GM12878 (cell line): ENCODE results near the gene CEACAM3.

ENCODE experiments used
- BCL11A ChIP-seq: IDR thresholded peaks from 2 replicates; pipeline ENCODE4 v1.6.1; 2011; ENCODE audit warnings: low read depth, low read length
- CBX3 ChIP-seq: fragments of 200-600 bp; sonication (generic); IDR thresholded peaks from 2 replicates; pipeline ENCODE4 v1.6.1; 2016; ENCODE audit warnings: low read depth, borderline replicate concordance
- CTCF ChIP-seq, 3 experiments: IDR thresholded peaks in 2 of 3; conservative IDR thresholded peaks in 1 of 3; 2 replicates each; pipeline ENCODE4 v1.5.1; 2011; ENCODE audit warnings: low read depth in 3 of 3, low read length in 3 of 3, mild to moderate bottlenecking in 3 of 3, control low read depth in 2 of 3, moderate library complexity in 2 of 3, inconsistent platforms in 1 of 3, mixed read lengths in 1 of 3; ENCODE audit not compliant: control insufficient read depth in 2 of 3, insufficient read depth in 1 of 3; ENCODE audit errors: extremely low read depth in 1 of 3
- E2F8 ChIP-seq: fragments of 450-650 bp; IDR thresholded peaks from 2 replicates; pipeline ENCODE4 v1.6.1; 2018; ENCODE audit warnings: mild to moderate bottlenecking, low read depth, moderate library complexity; ENCODE audit not compliant: partially characterized antibody
- EGR1 ChIP-seq, 2 experiments: IDR thresholded peaks; 1 replicate in 1 of 2; 2 replicates in 1 of 2; pipeline ENCODE4 v1.6.1; 2011 to 2012; ENCODE audit warnings: low read depth in 2 of 2, low read length in 2 of 2, borderline replicate concordance in 1 of 2, mild to moderate bottlenecking in 1 of 2, moderate library complexity in 1 of 2
- HDAC6 ChIP-seq: fragments of 200-600 bp; sonication (generic); IDR thresholded peaks from one replicate; pipeline ENCODE4 v1.8.0; 2017; ENCODE audit warnings: antibody characterized with exemption; ENCODE audit not compliant: unreplicated experiment
- HSF1 ChIP-seq: fragments of 150-350 bp; IDR thresholded peaks from 2 replicates; pipeline ENCODE4 v1.6.1; 2014; ENCODE audit warnings: mild to moderate bottlenecking, low read depth, low read length
- RB1 ChIP-seq: fragments of 450-650 bp; formaldehyde crosslinking; IDR thresholded peaks from 2 replicates; pipeline ENCODE4 v1.6.1; 2017; ENCODE audit warnings: mild to moderate bottlenecking, borderline replicate concordance
- SMC3 ChIP-seq: IDR thresholded peaks from 2 replicates; pipeline ENCODE4 v1.6.1; 2011; ENCODE audit warnings: low read length, improper control_type of control experiment, borderline replicate concordance
- YY1 ChIP-seq: IDR thresholded peaks from 2 replicates; pipeline ENCODE4 v1.6.1; 2011; ENCODE audit warnings: low read depth, mild to moderate bottlenecking, low read length

- TF ChIP-seq HDAC6: no peak
- TF ChIP-seq EGR1 (IDR thresholded peaks at IDR 0.05; ENCODE audit: borderline replicate concordance in 1 of 2, low read depth in 2 of 2, low read length in 2 of 2): no peak
- TF ChIP-seq RB1: no peak
- no peak for TF ChIP-seq E2F8
- no peak for TF ChIP-seq CBX3
- no peak for TF ChIP-seq YY1
- no peak for TF ChIP-seq BCL11A
- peak; percentile 25; the same call in 1 of the 2 replicates for TF ChIP-seq SMC3
- no peak for TF ChIP-seq HSF1
- peak; percentile 52 to 79 (median 65) for TF ChIP-seq CTCF (IDR thresholded peaks at IDR 0.05 in 2 of 3, conservative IDR thresholded peaks at IDR 0.05 in 1 of 3; ENCODE audit: control insufficient read depth in 2 of 3, extremely low read depth in 1 of 3, insufficient read depth in 1 of 3, low read depth in 3 of 3, low read length in 3 of 3)
Measured at GRCh38 chr19:41753936-41754529, 42.4 kb upstream of the CEACAM3 start.
